ENCODE measurements around the gene DOCK9. TPM values are rescaled to one million over a fixed set of nuclear protein-coding genes. Genes with fewer than 3 reads are reported as not detected.

DOCK9 gene
- total RNA-seq, 1 experiment from 2014 or later: 6.7 TPM

DNA sequence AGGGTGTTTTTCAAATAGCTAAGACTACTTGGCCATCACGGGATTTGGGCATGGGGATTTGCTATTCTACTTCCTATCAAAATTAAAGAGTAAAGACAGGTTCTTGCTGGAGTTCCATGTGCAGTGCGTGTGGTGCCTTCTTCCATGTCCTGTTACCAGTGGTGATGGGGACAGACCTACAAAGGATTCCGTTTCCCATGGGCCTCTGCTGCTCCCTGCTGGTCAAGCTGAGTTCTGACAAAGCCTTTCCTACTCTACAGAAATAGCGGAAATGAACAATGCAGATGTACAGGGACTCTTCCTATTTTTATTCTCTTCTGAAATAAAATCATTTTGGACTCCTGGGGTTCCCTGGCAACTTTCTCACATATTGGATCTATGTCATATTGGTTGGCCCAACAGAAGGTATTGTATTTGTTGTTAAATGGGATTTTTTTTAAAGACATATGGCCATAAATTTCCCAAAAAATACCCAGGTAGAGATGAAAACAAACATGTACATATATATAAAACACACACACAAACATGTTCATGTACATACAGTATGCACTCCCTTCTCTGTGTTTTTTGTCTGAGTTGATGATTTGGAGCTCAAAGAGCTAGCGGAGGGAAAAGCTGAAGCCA, 134.9 kb downstream of the DOCK9 start:
- H3K9me3 ChIP-seq (ENCODE audit: low read length): no peaks in the 10 kb centered on the region
- H3K4me1 ChIP-seq (ENCODE audit: low read length): peaks cover 3% of the 10 kb centered on the region; the same call in 1 of the 2 replicates
- H3K27ac ChIP-seq (ENCODE audit: low read length): no peak overlapping the region
- no peaks in the 10 kb centered on the region for H3K27me3 ChIP-seq (ENCODE audit: low read length)
- H3K36me3 ChIP-seq (ENCODE audit: insufficient read depth, low read length): no peaks in the 10 kb centered on the region
- H3K79me2 ChIP-seq (ENCODE audit: low read length): no peaks in the 10 kb centered on the region
- H3K9ac ChIP-seq (ENCODE audit: low read length): no peak overlapping the region
- no peak overlapping the region for H3K4me3 ChIP-seq (ENCODE audit: low read length)
- no peaks in the 10 kb centered on the region for H3K9me2 ChIP-seq (replicated peaks; ENCODE audit: insufficient read depth, low read length)
- DNase-seq: peak; percentile 91
- H3K4me2 ChIP-seq (ENCODE audit: low read depth, low read length, poor library complexity, severe bottlenecking): no peak overlapping the region
- H2AFZ ChIP-seq (ENCODE audit: low read length): no peak overlapping the region
- no peaks in the 10 kb centered on the region for H4K20me1 ChIP-seq (ENCODE audit: insufficient read depth, low read depth, low read length)

DNA sequence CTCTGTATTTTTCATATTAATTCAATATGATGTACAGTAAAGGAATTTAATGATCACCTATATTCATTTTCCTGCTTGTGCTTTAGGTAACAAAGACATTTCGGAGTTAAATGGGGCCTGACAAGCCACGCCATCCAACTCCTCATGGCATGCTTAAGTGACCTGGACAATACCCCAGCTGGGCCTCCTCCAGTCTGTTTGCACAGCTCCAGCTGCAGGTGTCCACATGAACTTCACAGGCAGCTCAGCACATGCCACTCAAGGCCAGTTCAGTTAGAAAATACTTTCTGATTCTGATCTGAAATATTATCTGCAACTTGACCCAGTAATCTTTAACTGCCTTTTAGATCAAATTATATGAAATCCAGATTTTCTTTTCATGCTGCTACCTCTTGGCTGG, 135.8 kb downstream of the DOCK9 start:
- Histone ChIP-seq H3K4me2 (ENCODE audit: low read depth, low read length, poor library complexity, severe bottlenecking) (no peak overlapping the region), H3K79me2 (ENCODE audit: low read length) (no peaks in the 10 kb centered on the region), H3K9ac (ENCODE audit: low read length) (no peak overlapping the region), H3K9me2 (replicated peaks; ENCODE audit: insufficient read depth, low read length) (no peaks in the 10 kb centered on the region), H3K9me3 (ENCODE audit: low read length) (no peaks in the 10 kb centered on the region), H4K20me1 (ENCODE audit: insufficient read depth, low read depth, low read length) (no peaks in the 10 kb centered on the region), H3K27me3 (ENCODE audit: low read length) (no peaks in the 10 kb centered on the region), H2AFZ (ENCODE audit: low read length) (no peak overlapping the region), H3K4me3 (ENCODE audit: low read length) (no peak overlapping the region), H3K36me3 (ENCODE audit: insufficient read depth, low read length) (no peaks in the 10 kb centered on the region), H3K27ac (ENCODE audit: low read length) (no peak overlapping the region), H3K4me1 (ENCODE audit: low read length) (peaks cover 3% of the 10 kb centered on the region; the same call in 1 of the 2 replicates)
- DNase-seq: no peak

GRCh38 chr13:98839856-98840769, 137.8 kb downstream of the DOCK9 start:
- Histone ChIP-seq H2AFZ (ENCODE audit: low read length) (no peak overlapping the region), H3K4me3 (ENCODE audit: low read length) (no peak overlapping the region), H3K79me2 (ENCODE audit: low read length) (no peaks in the 10 kb centered on the region), H3K27me3 (ENCODE audit: low read length) (no peaks in the 10 kb centered on the region), H3K27ac (ENCODE audit: low read length) (no peak overlapping the region), H3K4me2 (ENCODE audit: low read depth, low read length, poor library complexity, severe bottlenecking) (no peak overlapping the region), H4K20me1 (ENCODE audit: insufficient read depth, low read depth, low read length) (no peaks in the 10 kb centered on the region), H3K9me3 (ENCODE audit: low read length) (no peaks in the 10 kb centered on the region), H3K9ac (ENCODE audit: low read length) (no peak overlapping the region), H3K36me3 (ENCODE audit: insufficient read depth, low read length) (no peaks in the 10 kb centered on the region), H3K9me2 (replicated peaks; ENCODE audit: insufficient read depth, low read length) (no peaks in the 10 kb centered on the region), H3K4me1 (ENCODE audit: low read length) (no peaks in the 10 kb centered on the region)
- peak; percentile 77 for DNase-seq

GRCh38 chr13:98838776-98839175, 139.1 kb downstream of the DOCK9 start:
- H2AFZ ChIP-seq (ENCODE audit: low read length): no peak overlapping the region
- H4K20me1 ChIP-seq (ENCODE audit: insufficient read depth, low read depth, low read length): no peaks in the 10 kb centered on the region
- H3K27me3 ChIP-seq (ENCODE audit: low read length): no peaks in the 10 kb centered on the region
- H3K79me2 ChIP-seq (ENCODE audit: low read length): no peaks in the 10 kb centered on the region
- no peak overlapping the region for H3K27ac ChIP-seq (ENCODE audit: low read length)
- H3K4me1 ChIP-seq (ENCODE audit: low read length): no peaks in the 10 kb centered on the region
- no peaks in the 10 kb centered on the region for H3K9me3 ChIP-seq (ENCODE audit: low read length)
- no peaks in the 10 kb centered on the region for H3K36me3 ChIP-seq (ENCODE audit: insufficient read depth, low read length)
- H3K4me2 ChIP-seq (ENCODE audit: low read depth, low read length, poor library complexity, severe bottlenecking): no peak overlapping the region
- H3K9ac ChIP-seq (ENCODE audit: low read length): no peak overlapping the region
- H3K9me2 ChIP-seq (replicated peaks; ENCODE audit: insufficient read depth, low read length): no peaks in the 10 kb centered on the region
- DNase-seq: no peak
- H3K4me3 ChIP-seq (ENCODE audit: low read length): no peak overlapping the region

GRCh38 chr13:98837896-98838295, 140.0 kb downstream of the DOCK9 start:
- DNase-seq: no peak
- H4K20me1 ChIP-seq (ENCODE audit: insufficient read depth, low read depth, low read length): no peaks in the 10 kb centered on the region
- H3K79me2 ChIP-seq (ENCODE audit: low read length): no peaks in the 10 kb centered on the region
- no peaks in the 10 kb centered on the region for H3K9me2 ChIP-seq (replicated peaks; ENCODE audit: insufficient read depth, low read length)
- H3K9me3 ChIP-seq (ENCODE audit: low read length): no peaks in the 10 kb centered on the region
- H3K9ac ChIP-seq (ENCODE audit: low read length): no peak overlapping the region
- no peaks in the 10 kb centered on the region for H3K4me1 ChIP-seq (ENCODE audit: low read length)
- H2AFZ ChIP-seq (ENCODE audit: low read length): no peak overlapping the region
- H3K36me3 ChIP-seq (ENCODE audit: insufficient read depth, low read length): no peaks in the 10 kb centered on the region
- no peak overlapping the region for H3K4me3 ChIP-seq (ENCODE audit: low read length)
- H3K4me2 ChIP-seq (ENCODE audit: low read depth, low read length, poor library complexity, severe bottlenecking): no peak overlapping the region
- no peaks in the 10 kb centered on the region for H3K27me3 ChIP-seq (ENCODE audit: low read length)
- no peak overlapping the region for H3K27ac ChIP-seq (ENCODE audit: low read length)

DNA sequence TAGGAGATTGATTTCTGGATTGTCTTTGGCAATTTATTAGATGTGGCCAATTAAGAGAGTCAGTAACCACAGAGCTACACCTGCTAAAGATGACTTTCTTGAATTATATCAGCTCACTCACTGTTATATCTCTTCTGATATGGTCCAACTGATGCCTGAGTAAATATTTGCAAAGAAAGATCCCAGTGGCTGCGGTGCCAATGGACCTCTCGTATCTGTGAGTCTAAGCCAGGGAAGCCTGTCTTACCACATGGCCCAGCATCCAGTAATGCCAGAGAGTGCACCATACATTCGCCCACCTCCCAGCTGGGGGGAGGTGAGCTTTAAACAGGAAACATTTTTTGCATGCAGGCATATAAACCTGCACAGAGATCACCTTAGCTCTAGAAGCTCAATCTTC, 142.7 kb downstream of the DOCK9 start:
- H3K9ac ChIP-seq (ENCODE audit: low read length): no peak overlapping the region
- H4K20me1 ChIP-seq (ENCODE audit: insufficient read depth, low read depth, low read length): no peaks in the 10 kb centered on the region
- no peak overlapping the region for H2AFZ ChIP-seq (ENCODE audit: low read length)
- H3K27ac ChIP-seq (ENCODE audit: low read length): no peak overlapping the region
- H3K4me1 ChIP-seq (ENCODE audit: low read length): no peaks in the 10 kb centered on the region
- no peaks in the 10 kb centered on the region for H3K36me3 ChIP-seq (ENCODE audit: insufficient read depth, low read length)
- H3K9me2 ChIP-seq (replicated peaks; ENCODE audit: insufficient read depth, low read length): no peaks in the 10 kb centered on the region
- H3K79me2 ChIP-seq (ENCODE audit: low read length): no peaks in the 10 kb centered on the region
- no peak overlapping the region for H3K4me3 ChIP-seq (ENCODE audit: low read length)
- H3K27me3 ChIP-seq (ENCODE audit: low read length): no peaks in the 10 kb centered on the region
- no peak overlapping the region for H3K4me2 ChIP-seq (ENCODE audit: low read depth, low read length, poor library complexity, severe bottlenecking)
- no peak for DNase-seq
- no peaks in the 10 kb centered on the region for H3K9me3 ChIP-seq (ENCODE audit: low read length)

- Histone ChIP-seq H3K4me1 (ENCODE audit: low read length) (no peaks in the 10 kb centered on the region), H3K9me2 (replicated peaks; ENCODE audit: insufficient read depth, low read length) (no peaks in the 10 kb centered on the region), H3K79me2 (ENCODE audit: low read length) (no peaks in the 10 kb centered on the region), H3K27ac (ENCODE audit: low read length) (no peak overlapping the region), H2AFZ (ENCODE audit: low read length) (no peak overlapping the region), H3K9ac (ENCODE audit: low read length) (no peak overlapping the region), H3K9me3 (ENCODE audit: low read length) (no peaks in the 10 kb centered on the region), H3K4me2 (ENCODE audit: low read depth, low read length, poor library complexity, severe bottlenecking) (no peak overlapping the region), H3K4me3 (ENCODE audit: low read length) (no peak overlapping the region), H4K20me1 (ENCODE audit: insufficient read depth, low read depth, low read length) (no peaks in the 10 kb centered on the region), H3K27me3 (ENCODE audit: low read length) (no peaks in the 10 kb centered on the region), H3K36me3 (ENCODE audit: insufficient read depth, low read length) (no peaks in the 10 kb centered on the region)
- DNase-seq: no peak
Measured at GRCh38 chr13:98834254-98834960, 143.5 kb downstream of the DOCK9 start.

DNA sequence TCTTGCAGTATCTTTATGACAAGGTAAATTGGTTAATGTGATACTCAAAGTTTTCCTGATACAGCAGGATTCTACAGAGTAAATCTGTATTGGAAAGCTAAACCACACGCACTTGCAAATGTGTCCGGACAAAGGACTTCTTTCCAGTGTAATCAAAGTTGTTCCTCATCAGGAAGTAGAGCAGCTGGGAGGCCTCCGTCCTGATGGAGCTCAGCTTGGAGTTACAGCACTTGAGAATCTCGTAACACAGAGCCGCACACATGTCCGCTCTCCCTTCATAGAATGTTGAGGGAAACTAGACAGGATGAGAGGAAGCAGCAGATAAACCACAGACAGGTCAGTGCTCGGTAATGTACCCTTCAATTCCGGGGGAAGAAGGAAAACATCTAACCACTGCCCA, 146.6 kb downstream of the DOCK9 start:
- Histone ChIP-seq H3K27me3 (ENCODE audit: low read length) (no peaks in the 10 kb centered on the region), H3K9me2 (replicated peaks; ENCODE audit: insufficient read depth, low read length) (no peaks in the 10 kb centered on the region), H3K79me2 (ENCODE audit: low read length) (no peaks in the 10 kb centered on the region), H3K9ac (ENCODE audit: low read length) (no peak overlapping the region), H3K27ac (ENCODE audit: low read length) (no peak overlapping the region), H2AFZ (ENCODE audit: low read length) (no peak overlapping the region), H3K9me3 (ENCODE audit: low read length) (no peaks in the 10 kb centered on the region), H3K4me1 (ENCODE audit: low read length) (no peaks in the 10 kb centered on the region), H3K36me3 (ENCODE audit: insufficient read depth, low read length) (no peaks in the 10 kb centered on the region), H3K4me2 (ENCODE audit: low read depth, low read length, poor library complexity, severe bottlenecking) (no peak overlapping the region), H4K20me1 (ENCODE audit: insufficient read depth, low read depth, low read length) (no peaks in the 10 kb centered on the region), H3K4me3 (ENCODE audit: low read length) (no peak overlapping the region)
- DNase-seq: no peak

All from Karpas-422 (cell line).